Spleen (tissue), 7 donors: ENCODE data around the gene HIPK3.

Experiments used
- POLR2A ChIP-seq, 3 donors: fragments of 450-650 bp; IDR thresholded peaks; one replicate each; pipeline ENCODE4 v1.5.1; 2017; ENCODE audit warnings: antibody characterized with exemption in 3 of 3, mild to moderate bottlenecking in 1 of 3
- POLR2AphosphoS5 ChIP-seq, 3 donors: sonication (generic); formaldehyde crosslinking; IDR thresholded peaks; one replicate each; pipeline ENCODE4 v1.5.1; 2017; ENCODE audit warnings: antibody characterized with exemption in 3 of 3
- TF ChIP-seq, protein P1 (sequence below), 11 experiments: fragments of 200-600 bp in 7 of 11; fragments of 450-650 bp in 4 of 11; sonication (generic) in 4 of 11; IDR thresholded peaks in 8 of 11; conservative IDR thresholded peaks in 3 of 11; 1 replicate in 7 of 11; 2 replicates in 4 of 11; pipeline versions ENCODE4 v1.4.0 to v1.8.0; 2016 to 2021; ENCODE audit warnings: antibody characterized with exemption in 11 of 11, inconsistent platforms in 4 of 11, mild to moderate bottlenecking in 1 of 11
- donor health status: DM: no; HTN: no; CAD: no; lungs with moderate emphysema.
- donor health status: DM: no; HTN: no; CAD: no.
- donor health status: DM: no; HTN: no; CAD: no.

DNA sequence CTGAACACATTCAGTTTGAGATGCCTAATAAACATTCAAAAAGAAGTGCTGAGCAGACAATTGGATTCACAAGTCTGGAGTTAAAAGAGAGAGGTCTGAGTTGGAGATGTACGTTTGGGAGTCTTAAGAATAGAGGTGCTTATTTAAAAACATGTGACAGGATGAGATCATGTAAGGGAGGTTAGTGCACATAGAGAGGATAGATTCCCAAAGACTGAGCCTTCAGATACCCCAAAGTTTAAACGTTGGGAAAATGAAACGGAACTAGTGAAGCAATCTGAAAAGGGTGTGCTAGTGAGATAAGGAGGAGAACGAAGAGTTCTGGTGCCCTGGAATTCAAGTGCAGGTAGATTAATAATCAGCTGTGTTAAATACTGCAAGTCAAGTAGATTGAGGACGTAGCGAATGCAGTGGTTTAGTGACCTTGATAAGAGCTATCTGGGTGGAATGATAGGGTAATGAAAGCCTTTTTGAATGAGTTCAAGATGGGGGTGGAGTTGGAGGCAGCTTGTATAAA, 63.7 kb downstream of the HIPK3 start:
- TF ChIP-seq, protein P1, sequence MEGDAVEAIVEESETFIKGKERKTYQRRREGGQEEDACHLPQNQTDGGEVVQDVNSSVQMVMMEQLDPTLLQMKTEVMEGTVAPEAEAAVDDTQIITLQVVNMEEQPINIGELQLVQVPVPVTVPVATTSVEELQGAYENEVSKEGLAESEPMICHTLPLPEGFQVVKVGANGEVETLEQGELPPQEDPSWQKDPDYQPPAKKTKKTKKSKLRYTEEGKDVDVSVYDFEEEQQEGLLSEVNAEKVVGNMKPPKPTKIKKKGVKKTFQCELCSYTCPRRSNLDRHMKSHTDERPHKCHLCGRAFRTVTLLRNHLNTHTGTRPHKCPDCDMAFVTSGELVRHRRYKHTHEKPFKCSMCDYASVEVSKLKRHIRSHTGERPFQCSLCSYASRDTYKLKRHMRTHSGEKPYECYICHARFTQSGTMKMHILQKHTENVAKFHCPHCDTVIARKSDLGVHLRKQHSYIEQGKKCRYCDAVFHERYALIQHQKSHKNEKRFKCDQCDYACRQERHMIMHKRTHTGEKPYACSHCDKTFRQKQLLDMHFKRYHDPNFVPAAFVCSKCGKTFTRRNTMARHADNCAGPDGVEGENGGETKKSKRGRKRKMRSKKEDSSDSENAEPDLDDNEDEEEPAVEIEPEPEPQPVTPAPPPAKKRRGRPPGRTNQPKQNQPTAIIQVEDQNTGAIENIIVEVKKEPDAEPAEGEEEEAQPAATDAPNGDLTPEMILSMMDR (IDR thresholded peaks at IDR 0.05 in 8 of 11, conservative IDR thresholded peaks at IDR 0.05 in 3 of 11), result no peak
- TF ChIP-seq POLR2AphosphoS5 (IDR thresholded peaks at IDR 0.05), result no peak
- no peak for TF ChIP-seq POLR2A (IDR thresholded peaks at IDR 0.05)
